Panc1 (cell line): ENCODE results near the gene PPP2R5D. TPM values are rescaled to one million over a fixed set of nuclear protein-coding genes. Genes with fewer than 3 reads are reported as not detected.

Experiments used
- ATAC-seq: fragments of 200-7000 bp; cut with Tn5 transposase; 2 replicates; pipeline ENCODE4 v1.9.1; 2020; ENCODE audit warnings: mild to moderate bottlenecking, moderate library complexity
- BruUV-seq: library from RNA; stranded (reverse); fragments of 400-500 nt; replicated peaks from 2 replicates; lab custom pipeline; 2021; lab: Mats Ljungman, UMichigan
- CTCF ChIA-PET: fragments of 300-600 bp; sonication (Branson Sonifier 250); formaldehyde crosslinking; loops from one replicate; lab custom pipeline; 2022; ENCODE audit warnings: antibody characterized with exemption; lab: Charles Lee
- POLR2A ChIA-PET: fragments of 300-600 bp; sonication (Branson Sonifier 250); formaldehyde crosslinking; loops from one replicate; lab custom pipeline; 2022; ENCODE audit warnings: antibody characterized with exemption; lab: Charles Lee
- DNase-seq: peaks from one replicate; pipeline ENCODE4 v3.0.0-alpha.2; 2010; ENCODE audit warnings: low read depth, low spot score
- H3K27ac ChIP-seq: 2 replicates; pipeline ENCODE4 v1.5.1; 2011; ENCODE audit warnings: mild to moderate bottlenecking, low read length, inconsistent platforms
- H3K27me3 ChIP-seq: fragments of 200-500 bp; sonication (Bioruptor generic); 2 replicates; pipeline ENCODE4 v1.6.0; 2014; ENCODE audit warnings: low read length, inconsistent platforms; ENCODE audit not compliant: control insufficient read depth, insufficient read depth
- H3K36me3 ChIP-seq: fragments of 200-500 bp; sonication (Bioruptor generic); 2 replicates; pipeline ENCODE4 v1.5.1; 2014; ENCODE audit warnings: inconsistent platforms, mild to moderate bottlenecking, low read length, moderate library complexity; ENCODE audit not compliant: control insufficient read depth, insufficient read depth
- H3K4me1 ChIP-seq: 2 replicates; pipeline ENCODE4 v1.5.1; 2011; ENCODE audit warnings: inconsistent platforms, mild to moderate bottlenecking, low read length, moderate library complexity; ENCODE audit not compliant: control insufficient read depth, insufficient read depth
- H3K4me3 ChIP-seq, 2 experiments: 2 replicates each; pipeline ENCODE4 v1.5.1; 2011 to 2012; ENCODE audit warnings: low read depth in 2 of 2, low read length in 2 of 2, mild to moderate bottlenecking in 2 of 2, inconsistent platforms in 1 of 2, moderate library complexity in 1 of 2
- H3K9me3 ChIP-seq: fragments of 200-500 bp; sonication (Bioruptor generic); 2 replicates; pipeline ENCODE4 v1.5.1; 2014; ENCODE audit warnings: low read depth, mild to moderate bottlenecking, inconsistent platforms, low read length, moderate library complexity; ENCODE audit not compliant: control insufficient read depth, insufficient read depth
- POLR2AphosphoS5 ChIP-seq: IDR thresholded peaks from 2 replicates; pipeline ENCODE4 v1.6.1; 2012; ENCODE audit warnings: mild to moderate bottlenecking, low read depth, low read length, moderate library complexity
- SIN3A ChIP-seq: IDR thresholded peaks from 2 replicates; pipeline ENCODE4 v1.6.1; 2012; ENCODE audit warnings: low read depth, mild to moderate bottlenecking, low read length, moderate library complexity, borderline replicate concordance; ENCODE audit not compliant: insufficient read depth
- TCF7L2 ChIP-seq: IDR thresholded peaks from 2 replicates; pipeline ENCODE4 v1.6.1; 2011; ENCODE audit warnings: mild to moderate bottlenecking, low read depth, low read length, inconsistent platforms
- in situ Hi-C: cut with HindIII; loops from 2 replicates; pipeline ENCODE4 v1.10.0; 2016; ENCODE audit warnings: low sequenced_read_pairs, low pct_unique_long_range_greater_than_20kb
- intact Hi-C: fragments of 100-400 bp; cut with micrococcal nuclease; formaldehyde crosslinking; loops from one replicate; pipeline ENCODE4 v1.10.0; 2022; ENCODE audit not compliant: unreplicated experiment
- total RNA-seq: library from RNA; stranded (reverse); gene quantifications from one replicate; pipeline ENCODE4 v1.2.1, GENCODE V29; 2021; ENCODE audit not compliant: unreplicated experiment
- TF ChIP-seq, protein P1 (sequence below): fragments of 450-650 bp; IDR thresholded peaks from 2 replicates; pipeline ENCODE4 v1.5.1; 2017; ENCODE audit warnings: mild to moderate bottlenecking
- TF ChIP-seq, protein P2 (sequence below), 2 experiments: IDR thresholded peaks; 2 replicates each; pipeline ENCODE4 v1.6.1; 2011 to 2012; ENCODE audit warnings: low read depth in 2 of 2, control low read depth in 1 of 2, low read length in 1 of 2, mild to moderate bottlenecking in 1 of 2, moderate library complexity in 1 of 2; ENCODE audit not compliant: insufficient read depth in 1 of 2

The PPP2R5D gene
- total RNA-seq, 1 experiment from 2014 or later = 63.6 TPM

DNA sequence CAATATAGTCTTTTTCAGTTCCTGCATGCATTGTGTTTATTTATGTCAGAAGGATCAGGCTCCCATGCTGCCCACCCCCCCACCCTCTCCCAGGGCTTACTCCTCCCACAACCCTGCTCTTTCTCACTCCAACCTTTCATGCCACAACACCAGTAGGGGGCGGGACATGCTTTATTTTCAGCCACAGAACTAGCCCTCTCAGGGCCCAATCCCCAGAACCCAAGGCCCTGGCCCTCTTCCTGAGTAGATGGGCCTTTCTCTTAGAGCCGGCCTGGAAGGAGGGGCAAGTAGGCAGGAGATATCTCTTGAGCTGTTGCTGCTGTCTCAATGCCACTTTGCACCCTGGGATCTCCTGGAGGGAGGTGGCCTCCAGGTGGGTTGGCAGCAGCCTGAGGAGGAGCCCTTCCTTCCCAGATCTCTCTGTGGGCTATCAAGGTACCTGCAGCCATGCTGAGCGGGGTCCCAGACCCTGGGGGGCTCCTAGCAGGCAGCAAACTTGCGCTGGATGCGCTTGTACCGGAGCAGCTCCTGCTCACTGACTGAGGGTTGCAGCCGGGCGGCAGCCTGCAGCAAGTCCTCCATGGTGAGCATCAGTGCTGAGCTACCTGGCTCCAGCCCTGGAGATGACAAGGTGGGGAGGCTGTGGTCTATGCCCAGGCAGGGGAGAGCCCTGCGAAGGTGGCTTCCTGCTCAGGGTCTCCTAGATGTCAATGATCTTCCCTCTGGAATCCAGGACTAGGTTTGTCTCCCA, 20.3 kb upstream of the PPP2R5D start:
- ChIA-PET POLR2A (interaction anchor here (0.5 kb wide), 1 partner anchor 11 kb away, joined by 3 read pairs; no protein-coding TSS in a partner anchor), CTCF (interaction anchor here (0.6 kb wide), 2 partner anchors 34 to 47 kb away, joined by 3 to 4 read pairs; partner anchors contain the start of gene CNPY3)
- TSS peak; percentile 50 for BruUV-seq
- no peak for DNase-seq
- no peaks in the 10 kb centered on the region for H3K27me3 ChIP-seq
- H3K4me3 ChIP-seq = no peak overlapping the region
- H3K27ac ChIP-seq = no peak overlapping the region
- intact Hi-C loops = loop anchor here (10.0 kb wide), 1 partner anchor 59 kb away; no protein-coding TSS in a partner anchor
- ATAC-seq = peak; percentile 48
- no peak for TF ChIP-seq SIN3A
- TF ChIP-seq POLR2AphosphoS5 = no peak
- TF ChIP-seq, protein P1, sequence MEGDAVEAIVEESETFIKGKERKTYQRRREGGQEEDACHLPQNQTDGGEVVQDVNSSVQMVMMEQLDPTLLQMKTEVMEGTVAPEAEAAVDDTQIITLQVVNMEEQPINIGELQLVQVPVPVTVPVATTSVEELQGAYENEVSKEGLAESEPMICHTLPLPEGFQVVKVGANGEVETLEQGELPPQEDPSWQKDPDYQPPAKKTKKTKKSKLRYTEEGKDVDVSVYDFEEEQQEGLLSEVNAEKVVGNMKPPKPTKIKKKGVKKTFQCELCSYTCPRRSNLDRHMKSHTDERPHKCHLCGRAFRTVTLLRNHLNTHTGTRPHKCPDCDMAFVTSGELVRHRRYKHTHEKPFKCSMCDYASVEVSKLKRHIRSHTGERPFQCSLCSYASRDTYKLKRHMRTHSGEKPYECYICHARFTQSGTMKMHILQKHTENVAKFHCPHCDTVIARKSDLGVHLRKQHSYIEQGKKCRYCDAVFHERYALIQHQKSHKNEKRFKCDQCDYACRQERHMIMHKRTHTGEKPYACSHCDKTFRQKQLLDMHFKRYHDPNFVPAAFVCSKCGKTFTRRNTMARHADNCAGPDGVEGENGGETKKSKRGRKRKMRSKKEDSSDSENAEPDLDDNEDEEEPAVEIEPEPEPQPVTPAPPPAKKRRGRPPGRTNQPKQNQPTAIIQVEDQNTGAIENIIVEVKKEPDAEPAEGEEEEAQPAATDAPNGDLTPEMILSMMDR = no peak; the same call in 1 of the 2 replicates
- no peak for TF ChIP-seq TCF7L2
- H3K36me3 ChIP-seq = peaks cover 6% of the 10 kb centered on the region; the same call in 1 of the 2 replicates
- in situ Hi-C loops = no loop called here
- H3K9me3 ChIP-seq = no peaks in the 10 kb centered on the region
- H3K4me1 ChIP-seq = peaks cover 7% of the 10 kb centered on the region

DNA sequence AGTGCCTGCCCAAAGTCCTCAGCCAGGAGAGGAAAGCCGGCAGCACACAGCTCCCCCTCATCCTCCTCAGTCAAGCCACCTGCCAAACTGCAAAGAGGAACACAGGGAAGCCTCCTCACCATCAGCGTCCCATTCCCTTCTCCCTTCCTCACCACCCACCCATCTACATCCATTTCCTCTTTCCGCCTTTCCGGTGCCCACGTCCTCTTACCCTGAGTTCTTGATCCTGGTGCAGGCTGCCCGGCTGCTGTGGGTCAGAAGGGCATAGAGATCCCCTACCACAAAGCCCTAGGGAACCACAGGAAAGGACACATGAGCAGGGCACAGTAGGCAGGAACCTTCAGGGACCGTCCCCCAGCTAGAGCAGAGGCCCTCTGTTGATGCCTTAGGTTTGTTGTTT, 17.8 kb upstream of the PPP2R5D start:
- intact Hi-C loops (loop anchor here (10.0 kb wide), 1 partner anchor 62 kb away; no protein-coding TSS in a partner anchor), in situ Hi-C loops (no loop called here)
- peaks cover 6% of the 10 kb centered on the region for H3K4me1 ChIP-seq
- TF ChIP-seq TCF7L2 (no peak), SIN3A (no peak), POLR2AphosphoS5 (no peak)
- TF ChIP-seq, protein P1 = no peak
- TF ChIP-seq, protein P2, sequence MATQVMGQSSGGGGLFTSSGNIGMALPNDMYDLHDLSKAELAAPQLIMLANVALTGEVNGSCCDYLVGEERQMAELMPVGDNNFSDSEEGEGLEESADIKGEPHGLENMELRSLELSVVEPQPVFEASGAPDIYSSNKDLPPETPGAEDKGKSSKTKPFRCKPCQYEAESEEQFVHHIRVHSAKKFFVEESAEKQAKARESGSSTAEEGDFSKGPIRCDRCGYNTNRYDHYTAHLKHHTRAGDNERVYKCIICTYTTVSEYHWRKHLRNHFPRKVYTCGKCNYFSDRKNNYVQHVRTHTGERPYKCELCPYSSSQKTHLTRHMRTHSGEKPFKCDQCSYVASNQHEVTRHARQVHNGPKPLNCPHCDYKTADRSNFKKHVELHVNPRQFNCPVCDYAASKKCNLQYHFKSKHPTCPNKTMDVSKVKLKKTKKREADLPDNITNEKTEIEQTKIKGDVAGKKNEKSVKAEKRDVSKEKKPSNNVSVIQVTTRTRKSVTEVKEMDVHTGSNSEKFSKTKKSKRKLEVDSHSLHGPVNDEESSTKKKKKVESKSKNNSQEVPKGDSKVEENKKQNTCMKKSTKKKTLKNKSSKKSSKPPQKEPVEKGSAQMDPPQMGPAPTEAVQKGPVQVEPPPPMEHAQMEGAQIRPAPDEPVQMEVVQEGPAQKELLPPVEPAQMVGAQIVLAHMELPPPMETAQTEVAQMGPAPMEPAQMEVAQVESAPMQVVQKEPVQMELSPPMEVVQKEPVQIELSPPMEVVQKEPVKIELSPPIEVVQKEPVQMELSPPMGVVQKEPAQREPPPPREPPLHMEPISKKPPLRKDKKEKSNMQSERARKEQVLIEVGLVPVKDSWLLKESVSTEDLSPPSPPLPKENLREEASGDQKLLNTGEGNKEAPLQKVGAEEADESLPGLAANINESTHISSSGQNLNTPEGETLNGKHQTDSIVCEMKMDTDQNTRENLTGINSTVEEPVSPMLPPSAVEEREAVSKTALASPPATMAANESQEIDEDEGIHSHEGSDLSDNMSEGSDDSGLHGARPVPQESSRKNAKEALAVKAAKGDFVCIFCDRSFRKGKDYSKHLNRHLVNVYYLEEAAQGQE (IDR thresholded peaks at IDR 0.05; ENCODE audit: insufficient read depth in 1 of 2, low read depth in 2 of 2, low read length in 1 of 2) = no peak
- H3K9me3 ChIP-seq = no peaks in the 10 kb centered on the region
- no peaks in the 10 kb centered on the region for H3K27me3 ChIP-seq
- H3K36me3 ChIP-seq = peaks cover 6% of the 10 kb centered on the region; the same call in 1 of the 2 replicates
- no peak for DNase-seq
- no peak for ATAC-seq
- ChIA-PET POLR2A (interaction anchor here (0.7 kb wide), 1 partner anchor 16 kb away, joined by 6 read pairs; no protein-coding TSS in a partner anchor), CTCF (no interaction called here)
- BruUV-seq = no TSS peak
- no peak overlapping the region for H3K27ac ChIP-seq
- no peak overlapping the region for H3K4me3 ChIP-seq
